ENCODE results near the gene CATSPERZ. TPM values are rescaled to one million over a fixed set of nuclear protein-coding genes. Genes with fewer than 3 reads are reported as not detected.
A peak's percentile ranks its signal among the peaks of the same experiment; 100 is the strongest.
"Not testable (repeated sequence)": the region's sequence is repeated elsewhere in the genome, so short reads cannot be mapped to it uniquely, and the experiment has no call there.

The CATSPERZ gene
- total RNA-seq, 2 donors from 2014 or later, result 0.32 TPM; not detected in 1

GRCh38 chr11:64313491-64314145, 13.5 kb downstream of the CATSPERZ start:
- ATAC-seq (peak in 1 of 2 donors; percentile 1), DNase-seq (peak; percentile 74)
- intact Hi-C loops (cut with DNase I), result no loop called here

- no peak for ATAC-seq
- intact Hi-C loops (cut with DNase I), result no loop called here
- no peak for DNase-seq
Observed at GRCh38 chr11:64314146-64314804, 14.1 kb downstream of the CATSPERZ start.

- DNase-seq (no peak), ATAC-seq (no peak)
Observed at GRCh38 chr11:64314805-64315561, 14.8 kb downstream of the CATSPERZ start.

GRCh38 chr11:64315667-64316526, 15.7 kb downstream of the CATSPERZ start:
- DNase-seq; ATAC-seq; intact Hi-C loops (cut with DNase I): not testable (repeated sequence)

More at GRCh38 chr11:64314805-64315561, 14.8 kb downstream of the CATSPERZ start:
- intact Hi-C loops (cut with DNase I), result no loop called here

- intact Hi-C loops (cut with DNase I), result no loop called here
- DNase-seq, result peak; percentile 45
- peak in 1 of 2 donors; percentile 0 for ATAC-seq
Observed at GRCh38 chr11:64316672-64317324, 16.6 kb downstream of the CATSPERZ start.

GRCh38 chr11:64317325-64317960, 17.3 kb downstream of the CATSPERZ start, which contains the start of gene TRMT112:
TRMT112 (minus strand) TSS chr11:64317559; CDS start chr11:64317526, 33 bp downstream.
- ATAC-seq, result peak; percentile 85 to 87

GRCh38 chr11:64317961-64318765, 18.0 kb downstream of the CATSPERZ start, which contains the start of gene PRDX5:
PRDX5 (plus strand) TSS chr11:64318121; CDS start chr11:64318216, 95 bp downstream.
- intact Hi-C loops (cut with DNase I), result no loop called here
- ATAC-seq, result peak; percentile 92 to 94
- DNase-seq, result peak; percentile 97

More at GRCh38 chr11:64317325-64317960, 17.3 kb downstream of the CATSPERZ start, which contains the start of gene TRMT112:
- intact Hi-C loops (cut with DNase I), result no loop called here
- peak; percentile 96 for DNase-seq

- intact Hi-C loops (cut with DNase I), result no loop called here
- no peak for DNase-seq
- ATAC-seq, result no peak
Observed at GRCh38 chr11:64318766-64319761, 18.9 kb downstream of the CATSPERZ start.

- intact Hi-C loops (cut with DNase I), result no loop called here
- no peak for ATAC-seq
- no peak for DNase-seq
Observed at GRCh38 chr11:64320556-64320955, 20.4 kb downstream of the CATSPERZ start.

- intact Hi-C loops (cut with DNase I), result no loop called here
- no peak for DNase-seq
- ATAC-seq, result no peak
Observed at GRCh38 chr11:64321026-64321425, 20.9 kb downstream of the CATSPERZ start.

- ATAC-seq (no peak), DNase-seq (no peak)
- intact Hi-C loops (cut with DNase I), result no loop called here
Observed at GRCh38 chr11:64321533-64321932, 21.4 kb downstream of the CATSPERZ start.

- ATAC-seq (no peak), DNase-seq (no peak)
- intact Hi-C loops (cut with DNase I), result no loop called here
Observed at GRCh38 chr11:64322925-64323260, 22.7 kb downstream of the CATSPERZ start.

GRCh38 chr11:64323373-64323772, 23.2 kb downstream of the CATSPERZ start:
- intact Hi-C loops (cut with DNase I), result no loop called here
- DNase-seq (no peak), ATAC-seq (no peak)

GRCh38 chr11:64323984-64324383, 23.8 kb downstream of the CATSPERZ start:
- ATAC-seq; intact Hi-C loops (cut with DNase I); DNase-seq: not testable (repeated sequence)

GRCh38 chr11:64324692-64325469, 24.7 kb downstream of the CATSPERZ start:
- intact Hi-C loops (cut with DNase I), result no loop called here

More at GRCh38 chr11:64324692-64325469, 24.7 kb downstream of the CATSPERZ start:
- ATAC-seq (no peak), DNase-seq (no peak)
